EH (cell line): ENCODE data around the gene EVC.

Source experiments
- DNase-seq: peaks from one replicate; pipeline ENCODE4 v3.0.0-alpha.2; 2015; ENCODE audit warnings: low read depth

The EVC gene

GRCh38 chr4:5730993-5731990, 20.3 kb downstream of the EVC start:
- peak; percentile 24 for DNase-seq

GRCh38 chr4:5732158-5732557, 21.2 kb downstream of the EVC start:
- no peak for DNase-seq

- DNase-seq: no peak
These were observed 23.9 kb downstream of the EVC start for GRCh38 chr4:5734853-5735252.

- DNase-seq: no peak
These were observed 24.5 kb downstream of the EVC start for GRCh38 chr4:5735463-5735862.

GRCh38 chr4:5738061-5738460, 27.1 kb downstream of the EVC start:
- no peak for DNase-seq

GRCh38 chr4:5742388-5742787, 31.4 kb downstream of the EVC start:
- DNase-seq: no peak

- no peak for DNase-seq
These were observed 32.0 kb downstream of the EVC start for GRCh38 chr4:5742968-5743367.

GRCh38 chr4:5746250-5746649, 35.2 kb downstream of the EVC start:
- DNase-seq: no peak

GRCh38 chr4:5746829-5747737, 36.1 kb downstream of the EVC start:
- DNase-seq: peak; percentile 81

GRCh38 chr4:5747738-5748375, 36.9 kb downstream of the EVC start:
- DNase-seq: peak; percentile 98

- DNase-seq: no peak
These were observed 38.6 kb downstream of the EVC start for GRCh38 chr4:5749568-5749967.

- DNase-seq: peak; percentile 93
These were observed 39.3 kb downstream of the EVC start for GRCh38 chr4:5750052-5750945.

- DNase-seq: peak; percentile 82
These were observed 40.1 kb downstream of the EVC start for GRCh38 chr4:5750946-5751665.

GRCh38 chr4:5751666-5752375, 40.8 kb downstream of the EVC start:
- DNase-seq: no peak

- no peak for DNase-seq
These were observed 41.6 kb downstream of the EVC start for GRCh38 chr4:5752376-5753184.

- no peak for DNase-seq
These were observed 42.4 kb downstream of the EVC start for GRCh38 chr4:5753366-5753765.

- peak; percentile 87 for DNase-seq
These were observed 42.9 kb downstream of the EVC start for GRCh38 chr4:5753766-5754528.

- DNase-seq: no peak
These were observed 43.5 kb downstream of the EVC start for GRCh38 chr4:5754529-5754881.
